GM18861 (cell line): ENCODE results near the gene TTLL8.

Experiments
- ATAC-seq: cut with Tn5 transposase; IDR thresholded peaks from one replicate; pipeline ENCODE4 v1.9.1; 2021; ENCODE audit not compliant: unreplicated experiment

Gene TTLL8

GRCh38 chr22:49970528-49971231 is 87.4 kb downstream of the TTLL8 start:
- peak; percentile 37 for ATAC-seq

GRCh38 chr22:49969751-49970527 is 88.2 kb downstream of the TTLL8 start:
- ATAC-seq, result no peak

GRCh38 chr22:49968831-49969661 is 89.1 kb downstream of the TTLL8 start:
- ATAC-seq, result no peak
